Thoracic aorta (tissue), 2 donors: Measurements from ENCODE around the gene GDF9. TPM values are rescaled to one million over a fixed set of nuclear protein-coding genes. Genes with fewer than 3 reads are reported as not detected.

Experiments used
- ATAC-seq: fragments of 150-250 bp; one replicate; pipeline ENCODE4 v1.8.0; 2017; ENCODE audit warnings: low read depth; ENCODE audit not compliant: insufficient number of reproducible peaks, low FRiP score
- DNase-seq: peaks from one replicate; pipeline ENCODE4 v3.0.0-alpha.2; 2020; ENCODE audit warnings: low spot score
- H3K27ac ChIP-seq, 2 donors: fragments of 200-600 bp; sonication (generic); 1 replicate in 1 of 2; 2 replicates in 1 of 2; pipeline ENCODE4 v1.5.1; 2016; ENCODE audit warnings: mild to moderate bottlenecking in 2 of 2, moderate library complexity in 2 of 2
- H3K27me3 ChIP-seq: fragments of 200-600 bp; sonication (generic); replicated peaks from 2 replicates; pipeline ENCODE4 v1.6.0; 2016; ENCODE audit warnings: mild to moderate bottlenecking; ENCODE audit not compliant: insufficient read depth
- H3K36me3 ChIP-seq: fragments of 200-600 bp; sonication (generic); one replicate; pipeline ENCODE4 v1.5.1; 2016
- H3K4me1 ChIP-seq, 2 donors: fragments of 200-600 bp; sonication (generic); 1 replicate in 1 of 2; 2 replicates in 1 of 2; pipeline versions ENCODE4 v1.5.1 to v1.6.0; 2016; ENCODE audit warnings: low read depth in 2 of 2, mild to moderate bottlenecking in 1 of 2; ENCODE audit not compliant: control insufficient read depth in 1 of 2
- H3K4me3 ChIP-seq: fragments of 200-600 bp; sonication (generic); 2 replicates; pipeline ENCODE4 v1.5.1; 2016; ENCODE audit warnings: mild to moderate bottlenecking
- H3K9me3 ChIP-seq: fragments of 200-600 bp; sonication (generic); 2 replicates; pipeline ENCODE4 v1.5.1; 2016
- CTCF ChIP-seq: fragments of 200-600 bp; sonication (generic); IDR thresholded peaks from one replicate; pipeline ENCODE4 v1.5.1; 2019; ENCODE audit warnings: antibody characterized with exemption
- total RNA-seq, 2 donors: library from RNA; depleted of rRNA; stranded (reverse); fragments of >200 nt; gene quantifications; one replicate each; pipeline versions ENCODE4 v1.1.0 to v1.2.3, GENCODE V29; 2016

The GDF9 gene
- total RNA-seq, 2 donors from 2014 or later = not detected

GRCh38 chr5:132820162-132820754, 46.0 kb downstream of the GDF9 start:
- H3K27me3 ChIP-seq = no peaks in the 10 kb centered on the region
- peak overlapping the region; percentile 26 for H3K4me3 ChIP-seq
- H3K4me1 ChIP-seq = peaks cover 0 to 15% of the 10 kb centered on the region in 2 donors
- ATAC-seq = no peak
- H3K9me3 ChIP-seq = no peaks in the 10 kb centered on the region
- H3K27ac ChIP-seq = no peak overlapping the region
- peak; percentile 79 for DNase-seq
- peak; percentile 94 for TF ChIP-seq CTCF
- H3K36me3 ChIP-seq = no peaks in the 10 kb centered on the region

GRCh38 chr5:132819468-132819867, 46.8 kb downstream of the GDF9 start:
- DNase-seq (no peak), ATAC-seq (no peak)
- Histone ChIP-seq H3K27me3 (no peaks in the 10 kb centered on the region), H3K27ac (no peak overlapping the region), H3K36me3 (no peaks in the 10 kb centered on the region), H3K4me3 (peak overlapping the region; percentile 26), H3K9me3 (no peaks in the 10 kb centered on the region), H3K4me1 (peaks cover 0 to 15% of the 10 kb centered on the region in 2 donors)
- no peak for TF ChIP-seq CTCF

- peaks cover 4 to 8% of the 10 kb centered on the region in 2 donors for H3K4me1 ChIP-seq
- TF ChIP-seq CTCF = no peak
- H3K27me3 ChIP-seq = peaks cover 3% of the 10 kb centered on the region
- H3K9me3 ChIP-seq = no peaks in the 10 kb centered on the region
- ATAC-seq (no peak), DNase-seq (no peak)
- H3K27ac ChIP-seq = no peak overlapping the region
- H3K4me3 ChIP-seq = no peak overlapping the region
- H3K36me3 ChIP-seq = no peaks in the 10 kb centered on the region
These were observed 49.3 kb downstream of the GDF9 start for GRCh38 chr5:132817011-132817410.

GRCh38 chr5:132816554-132816953, 49.7 kb downstream of the GDF9 start:
- Histone ChIP-seq H3K4me1 (peaks cover 4 to 8% of the 10 kb centered on the region in 2 donors), H3K4me3 (no peak overlapping the region), H3K27ac (no peak overlapping the region), H3K27me3 (peaks cover 3% of the 10 kb centered on the region), H3K36me3 (no peaks in the 10 kb centered on the region), H3K9me3 (no peaks in the 10 kb centered on the region)
- TF ChIP-seq CTCF = no peak
- ATAC-seq (no peak), DNase-seq (no peak)

- TF ChIP-seq CTCF = no peak
- Histone ChIP-seq H3K4me3 (no peak overlapping the region), H3K4me1 (peaks cover 4 to 8% of the 10 kb centered on the region in 2 donors), H3K27me3 (peaks cover 3% of the 10 kb centered on the region), H3K36me3 (no peaks in the 10 kb centered on the region), H3K9me3 (no peaks in the 10 kb centered on the region), H3K27ac (no peak overlapping the region)
- DNase-seq = no peak
- ATAC-seq = no peak
These were observed 50.2 kb downstream of the GDF9 start for GRCh38 chr5:132816083-132816482.
